ENCODE measurements around the gene GUCY2F. TPM values are rescaled to one million over a fixed set of nuclear protein-coding genes. Genes with fewer than 3 reads are reported as not detected.

GUCY2F gene
- not detected in 2 replicates for total RNA-seq

GRCh38 chrX:109481986-109482385, at the start of gene GUCY2F:
GUCY2F (minus strand) TSS chrX:109482086; CDS start chrX:109475936, 6,150 bp downstream.

Other genes starting within 250 kb of the GUCY2F start
- 5.5 and 11.4 TPM in 2 replicates for gene NXT2, start 54.8 kb upstream of the GUCY2F start, total RNA-seq
- 1.4 and 2.0 TPM in 2 replicates for gene KCNE5, start 143.1 kb upstream of the GUCY2F start, total RNA-seq